DND-41 (cell line): ENCODE data around the gene P3H4.

ENCODE experiments used
- CTCF ChIP-seq: IDR thresholded peaks from 2 replicates; pipeline ENCODE4 v1.5.1; 2012; ENCODE audit warnings: borderline replicate concordance, low read length, moderate library complexity, mild to moderate bottlenecking; ENCODE audit not compliant: poor library complexity, severe bottlenecking; ENCODE audit errors: extremely low read depth
- EZH2 ChIP-seq: IDR thresholded peaks from 3 replicates; pipeline ENCODE4 v1.6.1; 2012; ENCODE audit warnings: borderline replicate concordance, low read depth, mild to moderate bottlenecking, moderate library complexity, low read length, inconsistent platforms; ENCODE audit not compliant: severe bottlenecking

DNA sequence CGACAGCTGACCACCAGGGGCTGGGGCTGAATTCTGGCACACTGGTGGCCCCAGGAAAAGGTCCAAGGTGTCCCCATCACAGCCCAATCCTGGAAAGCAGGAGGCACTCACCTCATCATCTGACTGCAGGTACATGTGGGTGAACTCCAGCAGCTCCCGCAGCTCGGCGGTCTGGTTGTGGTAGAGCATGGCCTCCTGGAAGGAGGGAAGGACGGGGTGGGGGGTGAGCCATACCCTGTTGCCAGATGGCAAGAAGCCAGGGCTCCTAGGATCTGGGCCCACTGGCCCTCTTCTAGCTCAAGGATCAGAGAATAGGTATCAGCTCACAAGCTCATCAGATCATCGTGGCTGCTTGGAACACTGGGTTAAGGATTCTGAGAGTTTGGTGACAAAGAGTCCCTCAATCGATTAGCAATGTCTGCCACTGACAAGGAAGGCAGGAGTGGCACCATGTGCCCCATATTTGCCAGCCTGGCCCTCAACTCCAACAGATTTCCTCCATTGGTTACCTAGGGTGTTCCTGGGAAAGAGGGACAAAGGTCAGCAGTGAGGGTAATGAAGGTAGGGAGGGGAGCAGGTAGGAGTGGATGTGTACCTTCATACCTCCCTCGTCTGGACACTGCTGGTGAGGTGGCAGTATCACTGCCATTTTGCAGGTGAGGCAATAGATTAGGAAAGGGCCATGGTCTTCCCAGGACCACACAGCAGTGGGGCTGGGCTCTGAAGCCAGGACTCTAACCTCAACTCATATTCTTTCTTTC lies 4.9 kb downstream of the P3H4 start:
- TF ChIP-seq CTCF (no peak), EZH2 (no peak)
